A549 (cell line): ENCODE data around the gene DDX49. TPM values are rescaled to one million over a fixed set of nuclear protein-coding genes. Genes with fewer than 3 reads are reported as not detected.

ENCODE experiments used
- ATAC-seq, 2 experiments: fragments of 200-7000 bp in 1 of 2; fragments of >200 bp in 1 of 2; cut with Nextera tagmentation in 1 of 2; cut with Tn5 transposase in 1 of 2; 3 replicates each; pipeline versions ENCODE4 v1.8.0 to v1.9.1; 2018 to 2020; ENCODE audit warnings: mild to moderate bottlenecking in 1 of 2, moderate library complexity in 1 of 2
- CTCF ChIA-PET: fragments of 300-600 bp; sonication (Branson Sonifier 250); formaldehyde crosslinking; extraction: SDS; loops from one replicate; lab custom pipeline; 2021; ENCODE audit warnings: antibody characterized with exemption, inconsistent platforms; lab: Yijun Ruan, JAX
- POLR2A ChIA-PET: fragments of 350-600 bp; formaldehyde crosslinking; extraction: SDS; loops from one replicate; lab custom pipeline; 2021; ENCODE audit warnings: antibody characterized with exemption, inconsistent platforms; lab: Yijun Ruan, JAX
- DNase-seq, 2 experiments: peaks; one replicate each; pipeline versions ENCODE4 v3.0.0 to v3.0.0-alpha.2; 2011 to 2016; ENCODE audit warnings: low read depth in 1 of 2, low spot score in 1 of 2
- FAIRE-seq: peaks from 2 replicates; lab custom pipeline; 2011; peaks lifted over from hg19 to GRCh38; lab: Jason Lieb, UNC
- H3K27ac ChIP-seq, 2 experiments: fragments of >200 bp; sonication (Bioruptor Twin); formaldehyde crosslinking; 3 replicates each; pipeline ENCODE4 v1.5.1; 2016 to 2017
- H3K4me1 ChIP-seq: fragments of >200 bp; sonication (Bioruptor Twin); formaldehyde crosslinking; 3 replicates; pipeline ENCODE4 v1.6.1; 2016
- H3K4me2 ChIP-seq: fragments of >200 bp; sonication (Bioruptor Twin); formaldehyde crosslinking; 3 replicates; pipeline ENCODE4 v1.6.1; 2016
- H3K4me3 ChIP-seq: fragments of >200 bp; sonication (Bioruptor Twin); formaldehyde crosslinking; 3 replicates; pipeline ENCODE4 v1.5.1; 2016
- H3K9me3 ChIP-seq: fragments of >200 bp; sonication (Bioruptor Twin); formaldehyde crosslinking; 3 replicates; pipeline ENCODE4 v1.6.1; 2016
- CBX2 ChIP-seq: fragments of 200-600 bp; sonication (generic); IDR thresholded peaks from 2 replicates; pipeline ENCODE4 v1.6.1; 2016; ENCODE audit warnings: low read depth, mild to moderate bottlenecking, borderline replicate concordance
- E2F6 ChIP-seq: IDR thresholded peaks from 2 replicates; pipeline ENCODE4 v1.6.1; 2012; ENCODE audit warnings: low read depth, borderline replicate concordance
- EP300 ChIP-seq, 2 experiments: fragments of >200 bp; sonication (Bioruptor Twin); formaldehyde crosslinking; IDR thresholded peaks; 2 replicates in 1 of 2; 3 replicates in 1 of 2; pipeline ENCODE4 v1.6.1; 2016 to 2017
- FOXS1 ChIP-seq: fragments of 250-450 bp; sonication (Bioruptor Pico); IDR thresholded peaks from 2 replicates; pipeline ENCODE4 v1.5.0; 2020; ENCODE audit warnings: mild to moderate bottlenecking, moderate library complexity
- HMGXB4 ChIP-seq: fragments of 250-450 bp; sonication (Bioruptor Pico); IDR thresholded peaks from 2 replicates; pipeline ENCODE4 v1.5.0; 2021; ENCODE audit warnings: mild to moderate bottlenecking, moderate library complexity, borderline replicate concordance
- HOXA7 ChIP-seq: fragments of 250-450 bp; sonication (Bioruptor Pico); IDR thresholded peaks from 2 replicates; pipeline ENCODE4 v1.5.0; 2020; ENCODE audit warnings: mild to moderate bottlenecking, moderate library complexity
- JUNB ChIP-seq: fragments of >200 bp; sonication (Bioruptor Twin); formaldehyde crosslinking; IDR thresholded peaks from 2 replicates; pipeline ENCODE4 v1.6.1; 2016
- MAFK ChIP-seq: fragments of 450-650 bp; IDR thresholded peaks from 2 replicates; pipeline ENCODE4 v1.6.1; 2014; ENCODE audit not compliant: partially characterized antibody
- NR3C1 ChIP-seq: fragments of >200 bp; sonication (Bioruptor Twin); formaldehyde crosslinking; IDR thresholded peaks from 3 replicates; pipeline ENCODE4 v1.6.1; 2017
- PBX3 ChIP-seq: IDR thresholded peaks from 2 replicates; pipeline ENCODE4 v1.6.1; 2012
- PHF8 ChIP-seq: fragments of 200-600 bp; sonication (generic); IDR thresholded peaks from 2 replicates; pipeline ENCODE4 v1.6.1; 2016; ENCODE audit warnings: low read depth, mild to moderate bottlenecking, antibody characterized with exemption, moderate library complexity, borderline replicate concordance
- POLR2A ChIP-seq: IDR thresholded peaks from 2 replicates; pipeline ENCODE4 v1.6.1; 2012; ENCODE audit warnings: mild to moderate bottlenecking, low read length
- RAD21 ChIP-seq, 2 experiments: fragments of >200 bp in 1 of 2; sonication (Bioruptor Twin) in 1 of 2; formaldehyde crosslinking in 1 of 2; IDR thresholded peaks in 1 of 2; conservative IDR thresholded peaks in 1 of 2; 2 replicates in 1 of 2; 3 replicates in 1 of 2; pipeline ENCODE4 v1.6.1; 2012 to 2018; ENCODE audit warnings: inconsistent platforms in 1 of 2
- REST ChIP-seq: fragments of 200-600 bp; sonication (generic); IDR thresholded peaks from 2 replicates; pipeline ENCODE4 v1.6.1; 2016; ENCODE audit warnings: antibody characterized with exemption, mild to moderate bottlenecking, moderate library complexity
- ZC3H11A ChIP-seq: fragments of 450-650 bp; IDR thresholded peaks from 2 replicates; pipeline ENCODE4 v1.6.1; 2014; ENCODE audit warnings: antibody characterized with exemption, mild to moderate bottlenecking
- WGBS: methylation state at CpG from one replicate; pipeline ENCODE4 v1.1.6; 2017; ENCODE audit errors: missing lambda C conversion rate; 5-methylcytosine and 5-hydroxymethylcytosine counted together
- polyA plus RNA-seq, 4 experiments: library from polyadenylated mRNA; depleted of rRNA in 3 of 4; stranded (reverse); fragments of >200 nt; fragmentation: RNase III in 1 of 4; extraction: RNeasy Plus Mini Kit Qiagen cat#74134 plus additional on column Dnase treatment in 1 of 4; gene quantifications; 2 replicates in 3 of 4; 3 replicates in 1 of 4; pipeline ENCODE4 v1.2.3, GENCODE V29; 2011 to 2017

Gene DDX49
- polyA plus RNA-seq, 2 of the 4 experiments (the other 2 are of a cell fraction), result 23.4 to 31.5 TPM

GRCh38 chr19:18975869-18976268 is 56.4 kb downstream of the DDX49 start:
- no peak for FAIRE-seq

More at GRCh38 chr19:18975869-18976268, 56.4 kb downstream of the DDX49 start:
- ATAC-seq, result no peak
- H3K4me3 ChIP-seq, result no peak overlapping the region
- no peak overlapping the region for H3K4me2 ChIP-seq
- no peak overlapping the region for H3K27ac ChIP-seq
- DNase-seq, result no peak
- 83% methylated on average over 7 of the region's 10 CpGs for WGBS
- CTCF ChIA-PET, result interaction anchor here (0.7 to 1.5 kb wide), 2 partner anchors 11 to 86 kb away, joined by 3 to 7 read pairs; no protein-coding TSS in a partner anchor
- no peaks in the 10 kb centered on the region; the same call in 2 of the 3 replicates for H3K4me1 ChIP-seq
- no peaks in the 10 kb centered on the region for H3K9me3 ChIP-seq
- POLR2A ChIA-PET, result no interaction called here
- TF ChIP-seq PHF8, result no peak
- no peak for TF ChIP-seq EP300 (IDR thresholded peaks at IDR 0.05)
- TF ChIP-seq POLR2A, result no peak
- no peak for TF ChIP-seq PBX3
- TF ChIP-seq JUNB, result no peak
- TF ChIP-seq RAD21 (conservative IDR thresholded peaks at IDR 0.05 in 1 of 2, IDR thresholded peaks at IDR 0.05 in 1 of 2), result no peak
- TF ChIP-seq CBX2, result no peak
- TF ChIP-seq E2F6, result no peak
- TF ChIP-seq FOXS1 (CRISPR knock-in tag), result no peak
- no peak for TF ChIP-seq HMGXB4 (CRISPR knock-in tag)
- TF ChIP-seq ZC3H11A, result no peak
- no peak for TF ChIP-seq NR3C1
- no peak for TF ChIP-seq HOXA7 (CRISPR knock-in tag)
- no peak for TF ChIP-seq REST
- TF ChIP-seq MAFK, result no peak

Other genes with a start within 250 kb of the DDX49 start
- gene CRTC1, start 236.0 kb upstream of the DDX49 start, polyA plus RNA-seq (2011; rRNA removed), result 0.86 and 0.87 TPM in 2 replicates
- 4.0 to 5.7 TPM (median 4.3 TPM) in 3 replicates for gene CRTC1, start 236.0 kb upstream of the DDX49 start, polyA plus RNA-seq (2017; fragmentation: RNase III; extraction: RNeasy Plus Mini Kit Qiagen cat#74134 plus additional on column Dnase treatment)
- not detected in 2 replicates for gene COMP, start 128.4 kb upstream of the DDX49 start, polyA plus RNA-seq (2011; rRNA removed)
- not detected in 3 replicates for gene COMP, start 128.4 kb upstream of the DDX49 start, polyA plus RNA-seq (2017; fragmentation: RNase III; extraction: RNeasy Plus Mini Kit Qiagen cat#74134 plus additional on column Dnase treatment)
- 19.2 and 29.6 TPM in 2 replicates for gene UPF1, start 87.8 kb upstream of the DDX49 start, polyA plus RNA-seq (2011; rRNA removed)
- 27.9 to 28.6 TPM (median 28.2 TPM) in 3 replicates for gene UPF1, start 87.8 kb upstream of the DDX49 start, polyA plus RNA-seq (2017; fragmentation: RNase III; extraction: RNeasy Plus Mini Kit Qiagen cat#74134 plus additional on column Dnase treatment)
- gene CERS1, start 23.6 kb upstream of the DDX49 start, polyA plus RNA-seq (2011; rRNA removed), result 1.7 and 2.4 TPM in 2 replicates
- 3.4 to 4.4 TPM (median 3.7 TPM) in 3 replicates for gene CERS1, start 23.6 kb upstream of the DDX49 start, polyA plus RNA-seq (2017; fragmentation: RNase III; extraction: RNeasy Plus Mini Kit Qiagen cat#74134 plus additional on column Dnase treatment)
- 91.8 and 94.0 TPM in 2 replicates for gene COPE, start 328 bp upstream of the DDX49 start, polyA plus RNA-seq (2011; rRNA removed)
- 109 to 114 TPM (median 112 TPM) in 3 replicates for gene COPE, start 328 bp upstream of the DDX49 start, polyA plus RNA-seq (2017; fragmentation: RNase III; extraction: RNeasy Plus Mini Kit Qiagen cat#74134 plus additional on column Dnase treatment)
- gene HOMER3, start 21.5 kb downstream of the DDX49 start, polyA plus RNA-seq (2011; rRNA removed), result 9.9 and 11.4 TPM in 2 replicates
- gene HOMER3, start 21.5 kb downstream of the DDX49 start, polyA plus RNA-seq (2017; fragmentation: RNase III; extraction: RNeasy Plus Mini Kit Qiagen cat#74134 plus additional on column Dnase treatment), result 28.3 to 38.4 TPM (median 35.4 TPM) in 3 replicates
- 39.3 and 42.4 TPM in 2 replicates for gene SUGP2, start 113.8 kb downstream of the DDX49 start, polyA plus RNA-seq (2011; rRNA removed)
- 42.3 to 43.9 TPM (median 43.6 TPM) in 3 replicates for gene SUGP2, start 113.8 kb downstream of the DDX49 start, polyA plus RNA-seq (2017; fragmentation: RNase III; extraction: RNeasy Plus Mini Kit Qiagen cat#74134 plus additional on column Dnase treatment)
- gene ARMC6, start 113.9 kb downstream of the DDX49 start, polyA plus RNA-seq (2011; rRNA removed), result 18.2 and 18.4 TPM in 2 replicates
- 27.2 to 27.6 TPM (median 27.5 TPM) in 3 replicates for gene ARMC6, start 113.9 kb downstream of the DDX49 start, polyA plus RNA-seq (2017; fragmentation: RNase III; extraction: RNeasy Plus Mini Kit Qiagen cat#74134 plus additional on column Dnase treatment)
- gene SLC25A42, start 144.3 kb downstream of the DDX49 start, polyA plus RNA-seq (2011; rRNA removed), result 0.85 and 0.92 TPM in 2 replicates
- 1.3 to 1.7 TPM (median 1.6 TPM) in 3 replicates for gene SLC25A42, start 144.3 kb downstream of the DDX49 start, polyA plus RNA-seq (2017; fragmentation: RNase III; extraction: RNeasy Plus Mini Kit Qiagen cat#74134 plus additional on column Dnase treatment)
- 18.3 and 19.3 TPM in 2 replicates for gene TMEM161A, start 218.8 kb downstream of the DDX49 start, polyA plus RNA-seq (2011; rRNA removed)
- gene TMEM161A, start 218.8 kb downstream of the DDX49 start, polyA plus RNA-seq (2017; fragmentation: RNase III; extraction: RNeasy Plus Mini Kit Qiagen cat#74134 plus additional on column Dnase treatment), result 19.2 to 22.1 TPM (median 21.3 TPM) in 3 replicates